HEK293T (cell line): ENCODE measurements around the gene MYO5C.
"Not testable (repeated sequence)": the region's sequence is repeated elsewhere in the genome, so short reads cannot be mapped to it uniquely, and the experiment has no call there.

Experiments used
- CTCF ChIA-PET: fragments of 350-600 bp; formaldehyde crosslinking; extraction: SDS; loops from one replicate; lab custom pipeline; 2021; ENCODE audit warnings: antibody characterized with exemption, inconsistent platforms; lab: Yijun Ruan, JAX
- POLR2A ChIA-PET: fragments of 350-600 bp; formaldehyde crosslinking; extraction: SDS; loops from one replicate; lab custom pipeline; 2020; ENCODE audit warnings: antibody characterized with exemption, inconsistent platforms; lab: Yijun Ruan, JAX
- DNase-seq: peaks from one replicate; pipeline ENCODE4 v3.0.0; 2012; ENCODE audit warnings: mixed read lengths; ENCODE audit errors: extremely low spot score
- ARNT ChIP-seq: fragments of 450-650 bp; IDR thresholded peaks from 2 replicates; pipeline ENCODE4 v1.6.1; 2017; ENCODE audit warnings: mild to moderate bottlenecking
- BHLHE40 ChIP-seq: fragments of 450-650 bp; IDR thresholded peaks from 2 replicates; pipeline ENCODE4 v1.6.1; 2016; ENCODE audit warnings: mild to moderate bottlenecking, moderate library complexity, borderline replicate concordance
- CTBP1 ChIP-seq: fragments of 450-650 bp; IDR thresholded peaks from 2 replicates; pipeline ENCODE4 v1.6.1; 2016; ENCODE audit warnings: borderline replicate concordance
- ELF4 ChIP-seq: fragments of 450-650 bp; IDR thresholded peaks from 2 replicates; pipeline ENCODE4 v1.6.1; 2017; ENCODE audit warnings: antibody characterized with exemption
- FOXA1 ChIP-seq: fragments of 450-650 bp; IDR thresholded peaks from 2 replicates; pipeline ENCODE4 v1.6.1; 2016; ENCODE audit warnings: mild to moderate bottlenecking
- FOXK2 ChIP-seq: fragments of 450-650 bp; IDR thresholded peaks from 2 replicates; pipeline ENCODE4 v1.6.1; 2016; ENCODE audit warnings: mild to moderate bottlenecking
- FOXM1 ChIP-seq: fragments of 450-650 bp; IDR thresholded peaks from 2 replicates; pipeline ENCODE4 v1.6.1; 2017; ENCODE audit warnings: mild to moderate bottlenecking, borderline replicate concordance
- HDGF ChIP-seq: fragments of 450-650 bp; IDR thresholded peaks from 2 replicates; pipeline ENCODE4 v1.6.1; 2017; ENCODE audit warnings: antibody characterized with exemption, borderline replicate concordance
- L3MBTL2 ChIP-seq: fragments of 450-650 bp; conservative IDR thresholded peaks from 2 replicates; pipeline ENCODE4 v1.6.1; 2016; ENCODE audit warnings: mild to moderate bottlenecking
- LEF1 ChIP-seq: fragments of 450-650 bp; IDR thresholded peaks from 2 replicates; pipeline ENCODE4 v1.6.1; 2017; ENCODE audit warnings: mild to moderate bottlenecking, borderline replicate concordance
- NFRKB ChIP-seq: fragments of 450-650 bp; IDR thresholded peaks from 2 replicates; pipeline ENCODE4 v1.6.1; 2016; ENCODE audit warnings: mild to moderate bottlenecking, moderate library complexity
- PKNOX1 ChIP-seq: fragments of 450-650 bp; IDR thresholded peaks from 2 replicates; pipeline ENCODE4 v1.6.1; 2016
- SP1 ChIP-seq: fragments of 450-650 bp; IDR thresholded peaks from 2 replicates; pipeline ENCODE4 v1.6.1; 2017
- SUZ12 ChIP-seq: fragments of 450-650 bp; IDR thresholded peaks from 2 replicates; pipeline ENCODE4 v1.6.1; 2016; ENCODE audit warnings: mild to moderate bottlenecking
- TARDBP ChIP-seq: fragments of 450-650 bp; IDR thresholded peaks from 2 replicates; pipeline ENCODE4 v1.6.1; 2016
- ZNF384 ChIP-seq: fragments of 450-650 bp; IDR thresholded peaks from 2 replicates; pipeline ENCODE4 v1.6.1; 2016

The MYO5C gene

DNA sequence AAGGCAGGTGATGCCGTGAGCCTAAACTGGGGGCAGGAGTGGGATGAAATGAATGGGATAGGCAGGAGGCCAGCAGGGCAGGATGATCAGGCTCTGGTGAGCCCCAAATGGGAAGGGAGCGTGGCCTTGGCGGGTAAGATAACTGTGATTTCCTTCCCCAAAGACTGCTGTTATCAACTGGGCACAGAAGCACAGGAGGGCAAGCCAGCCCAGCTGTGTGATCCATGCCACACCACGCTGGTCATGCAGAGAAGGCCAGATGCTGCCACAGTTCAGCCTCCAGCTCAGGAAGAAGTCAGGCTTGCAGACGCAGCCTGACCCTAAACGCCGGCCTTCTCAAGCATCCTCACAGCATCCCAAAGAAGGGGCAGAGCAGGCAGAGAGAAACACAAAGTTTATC, 52.3 kb downstream of the MYO5C start:
- ChIA-PET CTCF (no interaction called here), POLR2A (no interaction called here)
- no peak for TF ChIP-seq HDGF
- no peak for TF ChIP-seq ARNT
- no peak for TF ChIP-seq ZNF384
- TF ChIP-seq ELF4 = no peak
- no peak for TF ChIP-seq SP1
- no peak for TF ChIP-seq FOXK2
- no peak for TF ChIP-seq LEF1
- no peak for TF ChIP-seq SUZ12
- no peak for TF ChIP-seq TARDBP
- TF ChIP-seq FOXA1 = no peak
- no peak for TF ChIP-seq NFRKB
- TF ChIP-seq BHLHE40 = no peak
- no peak for TF ChIP-seq L3MBTL2
- no peak for TF ChIP-seq CTBP1
- no peak for DNase-seq

DNA sequence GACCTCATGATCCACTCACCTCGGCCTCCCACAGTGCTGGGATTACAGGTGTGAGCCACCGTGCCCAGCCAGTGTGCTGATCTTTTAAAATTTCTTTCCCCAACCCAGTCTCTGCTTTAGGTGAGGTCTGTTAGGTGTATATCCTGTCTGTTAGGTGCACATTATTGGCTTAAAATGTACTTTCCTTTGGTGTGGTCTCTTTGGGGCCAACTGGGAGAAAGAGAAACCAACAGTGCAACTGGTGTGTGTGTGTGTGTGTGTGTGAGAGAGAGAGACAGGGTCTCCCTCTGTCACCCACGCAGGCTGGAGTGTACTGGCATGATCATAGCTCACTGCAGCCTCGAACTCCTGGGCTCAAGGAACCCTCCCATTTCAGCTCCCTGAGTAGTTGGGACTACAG, 54.1 kb downstream of the MYO5C start:
- no peak for TF ChIP-seq BHLHE40
- TF ChIP-seq ELF4 = no peak
- TF ChIP-seq NFRKB = no peak
- no peak for TF ChIP-seq LEF1
- TF ChIP-seq FOXA1 = no peak
- POLR2A ChIA-PET = no interaction called here
- CTCF ChIA-PET = no interaction called here
- DNase-seq = no peak

DNA sequence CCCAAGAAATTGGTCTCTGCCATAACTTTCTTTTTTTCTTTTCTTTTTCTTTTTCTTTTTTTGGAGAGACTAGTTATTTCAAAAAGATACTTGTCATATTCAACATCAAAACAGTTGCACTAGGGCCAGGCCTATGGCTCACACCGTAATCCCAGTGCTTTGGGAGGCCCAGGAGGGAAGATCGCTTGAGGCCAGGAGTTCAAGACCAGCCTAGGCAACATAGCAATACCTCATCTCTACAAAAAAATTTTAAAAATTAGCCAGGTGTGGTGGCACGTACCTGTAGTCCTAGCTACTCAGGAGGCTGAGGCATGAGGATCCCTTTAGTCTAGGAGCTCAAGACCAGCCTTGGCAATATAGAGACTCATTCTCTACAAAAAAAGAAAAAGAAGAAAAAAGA, 55.4 kb downstream of the MYO5C start:
- ChIA-PET POLR2A (no interaction called here), CTCF (no interaction called here)
- DNase-seq = no peak
- TF ChIP-seq NFRKB = no peak
- TF ChIP-seq L3MBTL2 = no peak
- no peak for TF ChIP-seq BHLHE40
- TF ChIP-seq FOXM1 = no peak
- no peak for TF ChIP-seq ZNF384
- no peak for TF ChIP-seq SP1
- no peak for TF ChIP-seq HDGF
- no peak for TF ChIP-seq ELF4
- no peak for TF ChIP-seq FOXK2
- TF ChIP-seq FOXA1 = no peak
- TF ChIP-seq TARDBP = no peak
- no peak for TF ChIP-seq ARNT
- no peak for TF ChIP-seq CTBP1
- TF ChIP-seq PKNOX1 = no peak
- TF ChIP-seq SUZ12 = no peak
- TF ChIP-seq LEF1 = no peak

- CTCF ChIA-PET, DNase-seq, POLR2A ChIA-PET: not testable (repeated sequence)
These were observed 56.5 kb downstream of the MYO5C start for GRCh38 chr15:52238989-52239525.

- POLR2A ChIA-PET = no interaction called here
- CTCF ChIA-PET = no interaction called here
- TF ChIP-seq ELF4 = no peak
- TF ChIP-seq ARNT = no peak
- TF ChIP-seq PKNOX1 = no peak
- TF ChIP-seq FOXM1 = no peak
- no peak for TF ChIP-seq SP1
- no peak for TF ChIP-seq TARDBP
- TF ChIP-seq FOXA1 = no peak
- TF ChIP-seq LEF1 = no peak
- TF ChIP-seq FOXK2 = no peak
These were observed 57.5 kb downstream of the MYO5C start for GRCh38 chr15:52238149-52238548.

GRCh38 chr15:52236013-52236412, 59.6 kb downstream of the MYO5C start:
- ChIA-PET POLR2A (interaction anchor here (1.0 kb wide), 1 partner anchor 12 kb away, joined by 3 read pairs; no protein-coding TSS in a partner anchor), CTCF (interaction anchor here (0.6 kb wide), 1 partner anchor 496 kb away, joined by 3 read pairs; no protein-coding TSS in a partner anchor)
- TF ChIP-seq SP1 (no peak), HDGF (no peak), ELF4 (no peak), NFRKB (no peak), FOXK2 (no peak), BHLHE40 (no peak), ZNF384 (no peak), L3MBTL2 (no peak), FOXM1 (no peak), SUZ12 (no peak), TARDBP (no peak), ARNT (no peak), LEF1 (no peak)
- DNase-seq = no peak

More at GRCh38 chr15:52238149-52238548, 57.5 kb downstream of the MYO5C start:
- DNase-seq = no peak

- ChIA-PET CTCF (no interaction called here), POLR2A (interaction anchor here (1.0 kb wide), 1 partner anchor 11 kb away, joined by 3 read pairs; no protein-coding TSS in a partner anchor)
- TF ChIP-seq FOXK2 (no peak), FOXA1 (no peak), HDGF (no peak), FOXM1 (no peak), BHLHE40 (no peak), ARNT (no peak), L3MBTL2 (no peak), ZNF384 (no peak), ELF4 (no peak), SP1 (no peak), LEF1 (no peak)
- no peak for DNase-seq
These were observed 60.7 kb downstream of the MYO5C start for GRCh38 chr15:52234596-52235541.
